Measurements from ENCODE around the gene CDAN1.

The CDAN1 gene

GRCh38 chr15:42734076-42734672 is 2.8 kb downstream of the CDAN1 start:
- no peak for DNase-seq

- no peak for DNase-seq
These were observed 3.9 kb downstream of the CDAN1 start for GRCh38 chr15:42733027-42733426.

GRCh38 chr15:42732095-42732827 is 4.7 kb downstream of the CDAN1 start:
- no peak for DNase-seq

GRCh38 chr15:42731461-42731860 is 5.5 kb downstream of the CDAN1 start:
- no peak for DNase-seq

GRCh38 chr15:42730536-42730935 is 6.4 kb downstream of the CDAN1 start:
- DNase-seq = no peak

- no peak for DNase-seq
These were observed 6.8 kb downstream of the CDAN1 start for GRCh38 chr15:42730135-42730534.

- no peak for DNase-seq
These were observed 7.5 kb downstream of the CDAN1 start for GRCh38 chr15:42729409-42729808.

GRCh38 chr15:42728972-42729371 is 8.0 kb downstream of the CDAN1 start:
- DNase-seq = no peak

GRCh38 chr15:42728560-42728959 is 8.4 kb downstream of the CDAN1 start:
- DNase-seq = no peak

- DNase-seq = no peak
These were observed 9.1 kb downstream of the CDAN1 start for GRCh38 chr15:42727750-42728381.

GRCh38 chr15:42726114-42726513 is 10.8 kb downstream of the CDAN1 start:
- no peak for DNase-seq

- DNase-seq = no peak
These were observed 11.5 kb downstream of the CDAN1 start for GRCh38 chr15:42725331-42725903.

- DNase-seq = no peak
These were observed 12.7 kb downstream of the CDAN1 start for GRCh38 chr15:42724276-42724675.

- no peak for DNase-seq
These were observed 13.9 kb downstream of the CDAN1 start for GRCh38 chr15:42723068-42723467.

- DNase-seq = no peak
These were observed 15.0 kb downstream of the CDAN1 start for GRCh38 chr15:42721916-42722315.

GRCh38 chr15:42721016-42721415 is 15.9 kb downstream of the CDAN1 start:
- no peak for DNase-seq

- DNase-seq = no peak
These were observed 16.9 kb downstream of the CDAN1 start for GRCh38 chr15:42720071-42720470.

GRCh38 chr15:42719043-42719442 is 17.9 kb downstream of the CDAN1 start:
- DNase-seq = no peak

GRCh38 chr15:42716626-42717025 is 20.3 kb downstream of the CDAN1 start:
- no peak for DNase-seq

GRCh38 chr15:42716125-42716524 is 20.8 kb downstream of the CDAN1 start:
- no peak for DNase-seq

GRCh38 chr15:42712584-42712983 is 24.3 kb downstream of the CDAN1 start:
- DNase-seq = no peak

GRCh38 chr15:42711746-42712145 is 25.2 kb downstream of the CDAN1 start:
- DNase-seq = no peak

GRCh38 chr15:42710662-42711061 is 26.3 kb downstream of the CDAN1 start:
- no peak for DNase-seq

Data from NCI-H446 (cell line).